Epithelial cell of esophagus (primary cell): Measurements from ENCODE around the gene PRKCQ.

Experiments used
- DNase-seq: peaks from one replicate; pipeline ENCODE4 v3.0.0; 2010; ENCODE audit warnings: low read depth
- H3K4me3 ChIP-seq: 2 replicates; pipeline ENCODE4 v1.5.1; 2011; ENCODE audit warnings: mild to moderate bottlenecking, low read length, control low read depth
- CTCF ChIP-seq: IDR thresholded peaks from 2 replicates; pipeline ENCODE4 v1.5.1; 2011; ENCODE audit warnings: low read depth, mild to moderate bottlenecking, low read length, control low read depth, inconsistent platforms; ENCODE audit not compliant: insufficient read depth; ENCODE audit errors: missing control alignments

The PRKCQ gene

DNA sequence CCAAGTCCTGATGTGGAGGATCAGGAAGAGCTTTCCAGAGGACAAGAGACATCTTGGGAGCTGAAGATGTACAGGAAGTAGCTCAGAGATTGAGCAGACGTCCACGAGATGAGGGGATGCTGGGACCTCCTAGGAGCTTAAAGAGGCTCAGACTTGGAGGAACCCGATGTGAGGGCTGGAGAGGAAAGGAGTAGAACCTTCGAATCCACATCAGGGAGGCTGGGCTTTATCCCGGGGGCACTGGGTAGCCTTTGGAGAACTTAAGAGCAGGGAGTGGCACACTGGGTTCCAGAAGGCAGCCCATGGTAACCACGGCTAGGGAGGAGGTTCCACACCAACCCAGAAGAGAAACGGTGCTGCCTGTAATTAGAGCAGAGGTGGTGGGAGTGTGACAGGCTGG lies 10.8 kb downstream of the PRKCQ start:
- no peak for DNase-seq
- no peak overlapping the region for H3K4me3 ChIP-seq
- no peak for TF ChIP-seq CTCF

DNA sequence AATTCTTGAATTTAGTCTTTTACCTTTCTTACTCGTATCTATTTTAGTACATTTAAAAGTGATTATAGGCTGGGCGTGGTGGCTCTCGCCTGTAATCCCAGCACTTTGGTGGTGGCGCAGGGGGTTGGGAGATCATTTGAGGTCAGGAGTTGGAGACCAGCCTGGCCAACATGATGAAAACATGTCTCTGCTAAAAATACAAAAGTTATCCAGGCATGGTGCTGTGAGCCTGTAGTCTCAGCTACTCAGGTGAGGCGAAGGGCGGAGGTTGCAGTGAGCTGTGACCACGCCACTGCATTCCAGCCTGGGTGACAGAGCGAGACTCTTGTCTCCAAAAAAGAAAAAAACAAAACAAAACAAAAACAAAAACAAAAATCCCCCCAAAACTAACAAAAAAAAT lies 12.2 kb downstream of the PRKCQ start:
- no peak overlapping the region for H3K4me3 ChIP-seq
- no peak for TF ChIP-seq CTCF
- no peak for DNase-seq

- H3K4me3 ChIP-seq: no peak overlapping the region
- no peak for TF ChIP-seq CTCF
- no peak for DNase-seq
These were observed 12.8 kb downstream of the PRKCQ start for GRCh38 chr10:6567203-6567703.

GRCh38 chr10:6565588-6565987 lies 14.5 kb downstream of the PRKCQ start:
- no peak overlapping the region for H3K4me3 ChIP-seq
- TF ChIP-seq CTCF: no peak
- DNase-seq: no peak

DNA sequence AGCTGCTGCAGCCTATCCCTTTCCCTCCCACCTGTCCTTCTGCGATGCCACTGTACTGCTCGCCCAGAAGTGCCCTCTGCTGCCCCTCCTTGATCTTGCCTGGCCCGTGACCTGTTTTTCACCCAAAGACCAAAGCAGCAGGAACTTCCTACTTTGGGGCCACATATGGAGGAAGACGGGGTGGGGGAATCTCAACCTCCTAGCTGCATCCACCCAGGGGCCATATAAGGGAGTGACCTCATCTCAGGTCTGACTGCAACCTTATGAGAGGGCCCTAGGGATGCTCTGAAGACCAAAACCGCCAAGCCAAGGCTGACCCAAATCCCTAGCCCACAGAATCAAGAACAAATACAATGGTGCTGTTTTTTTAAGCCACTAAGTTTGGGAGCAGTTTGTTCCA lies 15.7 kb downstream of the PRKCQ start:
- H3K4me3 ChIP-seq: no peak overlapping the region
- TF ChIP-seq CTCF: no peak
- DNase-seq: no peak

DNA sequence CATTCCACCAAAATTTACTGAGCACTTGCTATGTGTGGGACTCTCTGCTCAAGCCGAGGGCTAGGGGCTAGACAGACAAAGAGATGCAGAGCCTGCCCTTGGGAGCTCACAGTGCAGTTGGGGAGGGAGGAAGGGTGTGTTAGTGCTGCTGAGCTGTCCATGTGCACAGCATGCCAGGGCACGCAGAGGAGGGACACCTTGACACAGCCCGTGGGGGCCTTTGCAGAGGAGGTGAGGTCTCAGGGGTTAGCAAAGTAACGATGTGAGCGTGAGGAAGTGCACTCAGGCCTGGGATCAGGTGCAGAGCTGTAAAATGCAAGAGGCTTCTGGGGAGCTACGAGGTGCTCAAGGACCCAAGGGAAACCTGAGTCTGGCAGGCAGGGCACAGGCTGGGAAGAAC lies 16.3 kb downstream of the PRKCQ start:
- TF ChIP-seq CTCF: no peak
- no peak overlapping the region for H3K4me3 ChIP-seq
- DNase-seq: peak; percentile 44

DNA sequence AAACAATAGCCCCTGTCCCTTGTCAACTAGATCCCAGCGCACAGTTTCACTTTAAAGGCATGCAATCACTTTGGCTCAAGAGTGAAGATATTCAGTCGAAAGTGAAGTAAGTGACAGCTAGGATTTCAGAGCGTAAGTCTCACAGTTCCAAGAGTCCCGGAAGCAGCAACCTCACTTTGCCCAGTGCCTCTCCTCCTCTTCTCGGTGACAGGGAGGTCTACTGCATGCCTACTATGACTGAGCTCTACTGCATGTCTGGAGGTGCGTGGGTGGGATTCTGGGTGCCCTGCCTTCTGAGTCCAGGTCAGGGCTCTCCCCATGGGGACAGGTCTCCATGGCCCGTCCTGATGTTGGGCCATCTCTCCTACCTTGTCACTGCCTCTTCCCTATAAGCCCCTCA lies 17.0 kb downstream of the PRKCQ start:
- TF ChIP-seq CTCF: no peak
- H3K4me3 ChIP-seq: no peak overlapping the region
- DNase-seq: no peak
